IMR-90 (cell line): Measurements from ENCODE around the gene LPO. TPM values are rescaled to one million over a fixed set of nuclear protein-coding genes. Genes with fewer than 3 reads are reported as not detected.

Source experiments
- ATAC-seq: fragments of 200-7000 bp; cut with Tn5 transposase; 2 replicates; pipeline ENCODE4 v1.9.1; 2020; ENCODE audit warnings: low read depth, mild to moderate bottlenecking, moderate library complexity
- BruUV-seq: library from RNA; stranded (reverse); fragments of 400-500 nt; replicated peaks from 2 replicates; lab custom pipeline; 2021; lab: Mats Ljungman, UMichigan
- CTCF ChIA-PET: fragments of 300-600 bp; formaldehyde crosslinking; extraction: SDS; loops from one replicate; lab custom pipeline; 2021; ENCODE audit warnings: antibody characterized with exemption; lab: Yijun Ruan, JAX
- POLR2A ChIA-PET: fragments of 300-600 bp; sonication (Branson Sonifier 250); formaldehyde crosslinking; loops from one replicate; lab custom pipeline; 2022; ENCODE audit warnings: antibody characterized with exemption; ENCODE audit not compliant: unreplicated experiment; lab: Charles Lee
- DNase-seq: peaks from one replicate; pipeline ENCODE4 v3.0.0; 2013
- H2AFZ ChIP-seq: replicated peaks from 2 replicates; pipeline ENCODE3; 2013; ENCODE audit warnings: low read length, mild to moderate bottlenecking; ENCODE audit not compliant: poor library complexity
- H2AK5ac ChIP-seq: 2 replicates; pipeline ENCODE4 v1.6.1; 2013; ENCODE audit warnings: low read depth, low read length, inconsistent platforms
- H2AK9ac ChIP-seq: replicated peaks from 2 replicates; pipeline ENCODE3; 2013; ENCODE audit warnings: mild to moderate bottlenecking, low read depth, low read length, moderate library complexity; ENCODE audit not compliant: poor library complexity
- H2BK120ac ChIP-seq: 2 replicates; pipeline ENCODE4 v1.6.1; 2013; ENCODE audit warnings: low read depth, low read length, inconsistent platforms
- H2BK15ac ChIP-seq: 3 replicates; pipeline ENCODE4 v1.6.1; 2013; ENCODE audit warnings: low read depth, low read length, inconsistent platforms
- H2BK20ac ChIP-seq: 2 replicates; pipeline ENCODE4 v1.6.1; 2013; ENCODE audit warnings: low read depth, mild to moderate bottlenecking, inconsistent platforms, low read length, moderate library complexity
- H2BK5ac ChIP-seq: 2 replicates; pipeline ENCODE4 v1.6.1; 2013; ENCODE audit warnings: mild to moderate bottlenecking, low read depth, low read length, inconsistent platforms; ENCODE audit not compliant: poor library complexity, severe bottlenecking
- H3K14ac ChIP-seq: replicated peaks from 2 replicates; pipeline ENCODE4 v1.6.1; 2013; ENCODE audit warnings: low read depth, low read length, inconsistent platforms
- H3K18ac ChIP-seq: 2 replicates; pipeline ENCODE4 v1.6.1; 2013; ENCODE audit warnings: low read depth, low read length, control low read depth
- H3K23ac ChIP-seq: 2 replicates; pipeline ENCODE4 v1.6.1; 2013; ENCODE audit warnings: low read depth, low read length, inconsistent platforms
- H3K27ac ChIP-seq: 2 replicates; pipeline ENCODE4 v1.5.1; 2013; ENCODE audit warnings: mild to moderate bottlenecking, control low read depth, low read length; ENCODE audit not compliant: insufficient read depth
- H3K27me3 ChIP-seq: 2 replicates; pipeline ENCODE4 v1.6.1; 2013; ENCODE audit warnings: low read length; ENCODE audit not compliant: control insufficient read depth, insufficient read depth
- H3K36me3 ChIP-seq: 2 replicates; pipeline ENCODE4 v1.6.1; 2013; ENCODE audit warnings: low read length, mixed read lengths; ENCODE audit not compliant: control insufficient read depth, insufficient read depth
- H3K4ac ChIP-seq: 2 replicates; pipeline ENCODE4 v1.6.1; 2013; ENCODE audit warnings: low read depth, low read length, inconsistent platforms
- H3K4me1 ChIP-seq: 2 replicates; pipeline ENCODE4 v1.6.1; 2013; ENCODE audit warnings: low read length, mixed read lengths; ENCODE audit not compliant: control insufficient read depth, insufficient read depth
- H3K4me2 ChIP-seq: 2 replicates; pipeline ENCODE4 v1.6.1; 2013; ENCODE audit warnings: low read depth, mild to moderate bottlenecking, control low read depth, low read length, moderate library complexity
- H3K4me3 ChIP-seq: 2 replicates; pipeline ENCODE4 v1.5.1; 2013; ENCODE audit warnings: low read depth, mild to moderate bottlenecking, control low read depth, low read length, moderate library complexity; ENCODE audit not compliant: insufficient read depth
- H3K56ac ChIP-seq: 2 replicates; pipeline ENCODE4 v1.6.1; 2013; ENCODE audit warnings: low read length, inconsistent platforms; ENCODE audit not compliant: insufficient read depth; ENCODE audit errors: extremely low read depth
- H3K79me1 ChIP-seq, 2 experiments: 2 replicates each; pipeline ENCODE4 v1.6.1; 2013; ENCODE audit warnings: low read length in 2 of 2, inconsistent platforms in 1 of 2, low read depth in 1 of 2
- H3K9ac ChIP-seq: 2 replicates; pipeline ENCODE4 v1.6.1; 2013; ENCODE audit warnings: low read depth, low read length, control low read depth
- H3K9me1 ChIP-seq: 2 replicates; pipeline ENCODE4 v1.6.1; 2013; ENCODE audit warnings: low read length, inconsistent platforms; ENCODE audit not compliant: insufficient read depth
- H3K9me3 ChIP-seq: 2 replicates; pipeline ENCODE4 v1.6.1; 2013; ENCODE audit warnings: low read length; ENCODE audit not compliant: control insufficient read depth, insufficient read depth
- H4K20me1 ChIP-seq: 2 replicates; pipeline ENCODE4 v1.6.1; 2013; ENCODE audit warnings: low read length, inconsistent platforms; ENCODE audit not compliant: insufficient read depth
- H4K5ac ChIP-seq: 2 replicates; pipeline ENCODE4 v1.6.1; 2013; ENCODE audit warnings: mild to moderate bottlenecking, low read depth, low read length, control low read depth
- H4K8ac ChIP-seq, 2 experiments: 2 replicates each; pipeline ENCODE4 v1.6.1; 2013; ENCODE audit warnings: low read depth in 2 of 2, low read length in 2 of 2, control low read depth in 1 of 2, inconsistent platforms in 1 of 2
- H4K91ac ChIP-seq: 2 replicates; pipeline ENCODE4 v1.6.1; 2013; ENCODE audit warnings: low read depth, low read length, inconsistent platforms; ENCODE audit not compliant: insufficient read depth
- BHLHE40 ChIP-seq: fragments of 150-350 bp; IDR thresholded peaks from 2 replicates; pipeline ENCODE4 v1.6.1; 2016; ENCODE audit warnings: mild to moderate bottlenecking, low read depth, low read length
- CEBPB ChIP-seq: IDR thresholded peaks from 2 replicates; pipeline ENCODE4 v1.6.1; 2012; ENCODE audit warnings: low read depth, low read length, improper control_type of control experiment
- CHD1 ChIP-seq: IDR thresholded peaks from 2 replicates; pipeline ENCODE4 v1.6.1; 2012; ENCODE audit warnings: low read depth, low read length, improper control_type of control experiment
- CTCF ChIP-seq: conservative IDR thresholded peaks from 2 replicates; pipeline ENCODE4 v1.5.1; 2012; ENCODE audit warnings: mild to moderate bottlenecking, low read depth, low read length, improper control_type of control experiment
- FOS ChIP-seq: fragments of 150-350 bp; IDR thresholded peaks from 2 replicates; pipeline ENCODE4 v1.6.1; 2016; ENCODE audit warnings: low read depth, low read length
- MAFK ChIP-seq: IDR thresholded peaks from 2 replicates; pipeline ENCODE4 v1.6.1; 2012; ENCODE audit warnings: low read depth, low read length, improper control_type of control experiment
- MAZ ChIP-seq: IDR thresholded peaks from 2 replicates; pipeline ENCODE4 v1.6.1; 2012; ENCODE audit warnings: low read depth, mild to moderate bottlenecking, low read length, improper control_type of control experiment, moderate library complexity, borderline replicate concordance
- MXI1 ChIP-seq: IDR thresholded peaks from 2 replicates; pipeline ENCODE4 v1.6.1; 2012; ENCODE audit warnings: low read depth, mild to moderate bottlenecking, low read length, moderate library complexity, borderline replicate concordance
- NFE2L2 ChIP-seq: fragments of 150-350 bp; IDR thresholded peaks from 2 replicates; pipeline ENCODE4 v1.6.1; 2016; ENCODE audit warnings: low read depth, mild to moderate bottlenecking, low read length
- POLR2A ChIP-seq: IDR thresholded peaks from 2 replicates; pipeline ENCODE4 v1.6.1; 2012; ENCODE audit warnings: mild to moderate bottlenecking, low read depth, low read length
- RAD21 ChIP-seq: IDR thresholded peaks from 2 replicates; pipeline ENCODE4 v1.6.1; 2012; ENCODE audit warnings: low read length, improper control_type of control experiment
- RCOR1 ChIP-seq: IDR thresholded peaks from 2 replicates; pipeline ENCODE4 v1.6.1; 2012; ENCODE audit warnings: mild to moderate bottlenecking, low read length, improper control_type of control experiment; ENCODE audit not compliant: insufficient replicate concordance
- RFX5 ChIP-seq: IDR thresholded peaks from 2 replicates; pipeline ENCODE4 v1.8.0; 2012; ENCODE audit warnings: low read depth, mild to moderate bottlenecking, low read length, moderate library complexity
- SMC3 ChIP-seq: fragments of 150-350 bp; IDR thresholded peaks from 2 replicates; pipeline ENCODE4 v1.6.1; 2016; ENCODE audit warnings: low read depth, mild to moderate bottlenecking, antibody characterized with exemption, low read length, moderate library complexity
- WGBS, 2 experiments: methylation state at CpG; one replicate each; pipeline versions ENCODE4 v1.1.5 to v1.1.7; 2013; ENCODE audit warnings: missing lambda C conversion rate in 2 of 2; ENCODE audit not compliant: insufficient read length in 1 of 2; ENCODE audit errors: extremely low coverage in 2 of 2; 5-methylcytosine and 5-hydroxymethylcytosine counted together
- dilution Hi-C: fragments of 300-500 bp; cut with HindIII; formaldehyde crosslinking; loops from one replicate; pipeline ENCODE4 v1.14.3; 2018; ENCODE audit warnings: low sequenced_read_pairs; ENCODE audit not compliant: unreplicated experiment
- in situ Hi-C: fragments of 300-500 bp; cut with MboI; formaldehyde crosslinking; loops from 3 replicates; pipeline ENCODE4 v1.14.3; 2019; ENCODE audit warnings: low sequenced_read_pairs, inconsistent platforms, mixed read lengths
- intact Hi-C: fragments of 100-400 bp; cut with micrococcal nuclease; formaldehyde crosslinking; loops from 2 replicates; pipeline ENCODE4 v1.10.0; 2022
- polyA plus RNA-seq, 3 experiments: library from polyadenylated mRNA; depleted of rRNA; stranded (reverse); fragments of >200 nt; gene quantifications; 2 replicates each; pipeline ENCODE4 v1.2.3, GENCODE V29; 2012; ENCODE audit warnings: low replicate concordance in 1 of 3
- total RNA-seq: library from RNA; depleted of rRNA; stranded (reverse); fragments of >200 nt; gene quantifications from 2 replicates; pipeline ENCODE4 v1.2.3, GENCODE V29; 2012
- TF ChIP-seq, protein P1 (sequence below): fragments of 150-350 bp; IDR thresholded peaks from 2 replicates; pipeline ENCODE4 v1.6.1; 2016; ENCODE audit warnings: low read depth, mild to moderate bottlenecking, low read length, moderate library complexity, borderline replicate concordance
- TF ChIP-seq, protein P2 (sequence below): fragments of 150-350 bp; IDR thresholded peaks from 2 replicates; pipeline ENCODE4 v1.6.1; 2017; ENCODE audit warnings: mild to moderate bottlenecking, antibody characterized with exemption, low read length, low read depth

LPO gene
- total and polyA plus RNA-seq, 2 of the 4 experiments (the other 2 are of a cell fraction): not detected

- Histone ChIP-seq H3K27ac (no peak overlapping the region), H3K14ac (no peak overlapping the region), H3K9ac (no peak overlapping the region), H3K36me3 (no peaks in the 10 kb centered on the region), H4K20me1 (no peaks in the 10 kb centered on the region), H3K9me3 (no peaks in the 10 kb centered on the region), H4K8ac (no peak overlapping the region), H3K27me3 (peaks cover 56% of the 10 kb centered on the region), H3K18ac (no peak overlapping the region), H3K56ac (no peak overlapping the region), H2BK120ac (no peak overlapping the region), H4K91ac (no peak overlapping the region), H3K4me3 (no peak overlapping the region), H2BK15ac (no peak overlapping the region), H3K4me1 (no peaks in the 10 kb centered on the region), H3K23ac (no peak overlapping the region), H2BK5ac (no peak overlapping the region), H3K4ac (no peak overlapping the region), H2BK20ac (no peak overlapping the region), H2AK9ac (no peak overlapping the region), H3K4me2 (no peak overlapping the region), H2AFZ (no peak overlapping the region), H2AK5ac (no peak overlapping the region), H3K9me1 (no peaks in the 10 kb centered on the region), H4K5ac (no peak overlapping the region), H3K79me1 (no peaks in the 10 kb centered on the region)
- ChIA-PET POLR2A (no interaction called here), CTCF (no interaction called here)
- in situ Hi-C loops: no loop called here
- intact Hi-C loops: no loop called here
- no TSS peak for BruUV-seq
- no peak for ATAC-seq
- DNase-seq: no peak
- dilution Hi-C loops: no loop called here
- TF ChIP-seq CHD1 (no peak), CTCF (no peak), MAZ (no peak), RFX5 (no peak), BHLHE40 (no peak), MXI1 (no peak), SMC3 (no peak), CEBPB (no peak), MAFK (no peak), NFE2L2 (no peak), FOS (no peak), RCOR1 (no peak), RAD21 (no peak), POLR2A (no peak)
- TF ChIP-seq, protein P1, sequence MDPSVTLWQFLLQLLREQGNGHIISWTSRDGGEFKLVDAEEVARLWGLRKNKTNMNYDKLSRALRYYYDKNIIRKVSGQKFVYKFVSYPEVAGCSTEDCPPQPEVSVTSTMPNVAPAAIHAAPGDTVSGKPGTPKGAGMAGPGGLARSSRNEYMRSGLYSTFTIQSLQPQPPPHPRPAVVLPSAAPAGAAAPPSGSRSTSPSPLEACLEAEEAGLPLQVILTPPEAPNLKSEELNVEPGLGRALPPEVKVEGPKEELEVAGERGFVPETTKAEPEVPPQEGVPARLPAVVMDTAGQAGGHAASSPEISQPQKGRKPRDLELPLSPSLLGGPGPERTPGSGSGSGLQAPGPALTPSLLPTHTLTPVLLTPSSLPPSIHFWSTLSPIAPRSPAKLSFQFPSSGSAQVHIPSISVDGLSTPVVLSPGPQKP: no peak
- TF ChIP-seq, protein P2, sequence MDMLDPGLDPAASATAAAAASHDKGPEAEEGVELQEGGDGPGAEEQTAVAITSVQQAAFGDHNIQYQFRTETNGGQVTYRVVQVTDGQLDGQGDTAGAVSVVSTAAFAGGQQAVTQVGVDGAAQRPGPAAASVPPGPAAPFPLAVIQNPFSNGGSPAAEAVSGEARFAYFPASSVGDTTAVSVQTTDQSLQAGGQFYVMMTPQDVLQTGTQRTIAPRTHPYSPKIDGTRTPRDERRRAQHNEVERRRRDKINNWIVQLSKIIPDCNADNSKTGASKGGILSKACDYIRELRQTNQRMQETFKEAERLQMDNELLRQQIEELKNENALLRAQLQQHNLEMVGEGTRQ: no peak
- 60% methylated on average over 1 of the region's 1 CpG; no CpG with 5 or more reads in 1 of the 2 experiments for WGBS, 2 experiments
Measured at GRCh38 chr17:58239987-58240386, 1.6 kb downstream of the LPO start.
